CD4-positive, alpha-beta T cell treated with Interleukin-10 for 1 hour (primary cell): ENCODE results near the gene NRSN2.
A peak's percentile ranks its signal among the peaks of the same experiment; 100 is the strongest.
"Not testable (repeated sequence)": the region's sequence is repeated elsewhere in the genome, so short reads cannot be mapped to it uniquely, and the experiment has no call there.

Experiments used
- DNase-seq: peaks from one replicate; pipeline ENCODE4 v3.0.0-alpha.2; 2020

Gene NRSN2

DNA sequence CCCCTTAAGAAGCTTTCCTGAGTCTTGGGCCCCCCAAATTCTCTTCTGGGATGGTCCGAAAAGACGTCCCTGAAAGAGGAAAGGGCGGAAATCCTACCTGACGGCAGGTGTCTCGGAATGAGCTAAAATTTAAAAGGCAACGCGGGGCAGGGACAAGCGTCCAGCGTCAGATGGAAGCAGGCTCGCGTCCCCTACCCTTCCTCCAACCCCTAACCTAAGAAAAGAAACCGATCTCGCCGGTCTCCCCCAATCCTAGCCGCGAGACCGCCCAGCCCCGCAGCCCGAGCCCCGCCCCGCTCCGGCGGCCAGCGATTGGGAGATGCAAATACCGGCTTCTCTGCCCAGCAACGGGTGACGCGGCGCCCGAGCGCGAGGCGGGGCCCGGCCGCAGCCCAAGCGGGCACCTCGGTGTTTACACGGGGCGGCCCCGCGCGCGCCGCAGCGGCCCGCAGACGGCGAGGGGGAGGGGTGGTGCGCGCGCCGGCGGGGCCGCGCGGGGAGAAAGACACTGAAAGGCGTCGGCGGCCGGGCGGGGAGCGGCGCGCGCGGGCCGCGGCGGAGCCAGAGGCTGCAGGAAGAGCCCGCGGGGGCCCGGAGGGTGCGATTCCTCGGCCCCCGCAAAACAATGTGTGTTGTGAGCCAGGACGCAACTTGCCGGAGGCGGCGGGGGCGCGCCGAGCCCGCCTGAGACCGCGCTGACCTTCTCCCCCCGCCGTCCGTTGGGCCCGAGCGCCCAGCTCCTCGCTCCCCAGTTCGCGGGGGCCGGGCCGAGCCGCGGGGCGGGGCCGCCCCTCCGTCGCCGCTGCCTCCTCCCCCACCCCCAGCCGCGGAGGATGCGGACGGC is 21.6 kb upstream of the NRSN2 start, which contains the start of gene SOX12:
Gene SOX12, plus strand, starts transcription at position 508 of the 844 bp plus-strand sequence. CDS start 373 bp downstream, outside the sequence.
- peak; percentile 95 for DNase-seq

GRCh38 chr20:325889-326644 is 20.8 kb upstream of the NRSN2 start:
- peak; percentile 40 for DNase-seq

DNA sequence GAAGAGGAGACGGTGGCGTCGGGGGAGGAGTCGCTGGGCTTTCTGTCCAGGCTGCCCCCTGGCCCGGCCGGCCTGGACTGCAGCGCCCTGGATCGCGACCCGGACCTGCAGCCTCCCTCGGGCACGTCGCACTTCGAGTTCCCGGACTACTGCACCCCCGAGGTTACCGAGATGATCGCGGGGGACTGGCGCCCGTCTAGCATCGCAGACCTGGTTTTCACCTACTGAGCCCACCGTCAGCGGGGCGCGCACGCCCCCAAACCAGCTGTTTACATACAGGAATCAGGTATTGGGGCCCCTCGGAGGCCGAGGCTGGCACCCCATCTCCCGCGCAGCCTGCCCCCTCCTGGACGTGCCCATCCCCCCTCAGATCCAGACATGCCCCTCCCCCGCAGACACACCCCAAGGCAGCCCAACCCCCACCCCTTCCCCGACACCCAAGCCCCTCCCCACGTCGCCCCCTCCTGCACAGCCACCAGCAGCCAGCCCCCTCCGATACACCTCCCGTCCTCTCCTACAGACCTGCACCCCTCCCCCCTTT is 20.2 kb upstream of the NRSN2 start:
- no peak for DNase-seq

DNA sequence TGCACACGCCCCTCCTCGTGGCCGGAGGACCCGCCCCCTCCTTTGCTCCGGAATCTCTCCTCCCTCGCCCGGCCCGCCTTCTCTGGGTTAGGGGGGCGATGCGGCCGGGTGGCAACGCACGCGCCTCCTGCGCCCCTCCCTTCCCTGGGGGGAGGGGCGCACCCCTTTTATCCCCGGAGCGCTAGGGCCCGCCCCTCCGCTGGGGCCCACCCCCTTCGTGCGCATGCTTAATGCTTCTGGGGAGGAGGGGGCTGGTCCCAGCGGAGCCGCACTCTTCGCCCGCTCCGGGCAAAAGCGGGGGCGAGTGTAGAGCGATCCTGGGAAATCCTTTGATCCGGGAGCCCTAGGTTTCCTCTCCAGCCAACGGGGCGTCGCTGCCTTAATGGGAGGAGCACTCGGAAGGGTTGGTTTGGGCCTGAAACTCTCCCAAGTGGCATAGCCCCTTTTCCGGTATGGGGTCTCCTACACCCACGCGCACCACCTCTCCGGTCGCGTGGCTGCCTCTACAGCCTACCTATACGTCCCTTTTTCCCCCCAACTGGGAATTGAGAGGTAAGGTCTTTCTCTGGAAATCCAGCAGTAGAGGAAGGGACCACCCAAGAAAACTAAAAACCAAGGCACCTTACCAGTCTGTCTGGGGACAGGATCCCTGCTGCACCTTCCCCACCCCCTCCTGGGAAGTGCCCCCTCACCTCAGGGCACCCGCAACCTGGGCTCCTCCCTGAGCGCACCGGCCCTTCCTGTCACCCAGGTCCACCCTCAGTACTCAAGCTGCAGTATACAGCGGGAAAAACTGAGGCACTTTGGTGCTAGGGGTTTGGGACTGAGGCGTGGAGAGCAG is 19.5 kb upstream of the NRSN2 start:
- DNase-seq: peak; percentile 80

DNA sequence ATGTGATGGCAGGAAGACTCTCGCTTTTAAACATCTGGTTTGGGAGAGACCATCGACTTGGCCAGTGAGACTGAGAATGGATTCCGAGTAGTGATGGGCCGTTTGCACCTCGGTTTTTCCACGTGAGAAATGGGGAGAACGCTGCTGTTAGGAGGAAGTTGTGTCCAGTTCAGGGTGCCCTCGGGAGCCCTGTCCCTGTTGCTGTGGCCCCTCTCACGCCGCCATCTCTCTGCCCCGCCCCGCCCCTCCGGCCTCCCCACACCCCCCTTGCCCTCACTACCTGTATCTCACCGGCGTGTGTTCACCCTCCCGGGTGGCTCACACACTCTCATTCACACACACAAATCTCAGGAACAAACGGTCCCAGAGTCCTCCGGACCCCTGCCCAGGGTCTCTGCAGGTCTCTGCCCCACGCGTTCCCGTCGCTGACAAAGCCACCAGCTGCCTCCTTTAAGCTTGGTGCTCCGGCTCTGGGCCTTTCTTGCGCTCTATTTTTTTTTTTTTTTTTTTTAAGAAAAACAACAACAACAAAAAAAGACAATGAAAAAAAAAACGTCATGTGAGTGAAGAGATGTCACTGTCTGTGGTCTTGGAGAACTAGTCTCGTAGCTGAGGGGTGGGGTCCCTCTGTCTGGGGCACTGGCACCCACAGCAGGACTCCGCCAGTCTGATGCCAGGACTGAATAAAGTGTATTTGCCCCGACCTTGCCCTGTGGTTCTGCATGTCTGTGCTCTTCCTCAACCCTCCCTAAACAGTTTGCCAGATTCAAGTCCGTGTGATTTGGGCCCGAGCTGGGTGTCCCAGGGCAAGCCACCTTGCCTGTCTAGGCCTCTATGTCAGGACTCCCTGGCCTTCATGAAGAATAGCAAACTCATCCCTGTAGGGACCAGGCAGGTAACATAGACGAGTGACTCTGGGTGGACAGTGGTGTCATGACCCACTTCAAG is 18.6 kb upstream of the NRSN2 start:
- DNase-seq: no peak

- no peak for DNase-seq
Observed at GRCh38 chr20:328975-329695, 17.8 kb upstream of the NRSN2 start.

GRCh38 chr20:329851-330232 is 17.1 kb upstream of the NRSN2 start:
- no peak for DNase-seq

- DNase-seq: peak; percentile 79
Observed at GRCh38 chr20:330233-331149, 16.4 kb upstream of the NRSN2 start.

DNA sequence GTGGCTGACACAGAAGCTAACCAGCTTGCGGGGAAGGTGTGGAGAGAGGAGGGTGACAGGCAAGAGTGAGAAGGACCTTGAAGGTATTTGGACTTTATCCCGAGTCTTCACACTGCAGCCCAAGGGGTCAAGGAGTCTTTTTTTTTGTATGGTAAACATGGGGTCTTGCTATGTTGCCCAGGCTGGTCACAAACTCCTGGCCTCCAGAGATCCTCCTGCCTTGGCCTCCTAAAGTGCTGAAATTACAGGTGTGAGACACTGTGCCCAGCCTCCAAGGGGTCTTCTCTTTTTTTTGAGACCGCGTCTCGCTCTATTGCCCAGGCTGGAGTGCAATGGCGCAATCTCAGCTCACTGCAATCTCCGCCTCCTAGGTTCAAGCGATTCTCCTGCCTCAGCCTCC is 12.3 kb upstream of the NRSN2 start:
- DNase-seq: no peak

DNA sequence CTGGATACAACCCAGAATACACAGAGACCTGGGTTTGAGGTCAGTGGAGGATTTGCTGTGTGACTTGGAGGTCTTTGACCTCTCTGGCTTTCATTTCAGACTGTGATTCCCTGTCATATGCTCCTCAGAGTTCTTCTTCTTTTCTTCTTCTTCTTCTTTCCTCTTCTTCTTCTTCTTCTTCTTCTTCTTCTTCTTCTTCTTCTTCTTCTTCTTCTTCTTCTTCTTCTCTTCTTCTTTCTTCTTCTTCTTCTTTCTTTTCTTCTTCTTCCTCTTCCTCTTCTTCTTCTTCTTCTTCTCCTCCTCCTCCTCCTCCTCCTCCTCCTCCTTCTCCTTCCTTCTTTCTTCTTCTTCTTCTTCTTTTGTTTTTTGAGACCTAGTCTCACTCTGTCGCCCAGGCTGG is 10.9 kb upstream of the NRSN2 start:
- not testable (repeated sequence) for DNase-seq

DNA sequence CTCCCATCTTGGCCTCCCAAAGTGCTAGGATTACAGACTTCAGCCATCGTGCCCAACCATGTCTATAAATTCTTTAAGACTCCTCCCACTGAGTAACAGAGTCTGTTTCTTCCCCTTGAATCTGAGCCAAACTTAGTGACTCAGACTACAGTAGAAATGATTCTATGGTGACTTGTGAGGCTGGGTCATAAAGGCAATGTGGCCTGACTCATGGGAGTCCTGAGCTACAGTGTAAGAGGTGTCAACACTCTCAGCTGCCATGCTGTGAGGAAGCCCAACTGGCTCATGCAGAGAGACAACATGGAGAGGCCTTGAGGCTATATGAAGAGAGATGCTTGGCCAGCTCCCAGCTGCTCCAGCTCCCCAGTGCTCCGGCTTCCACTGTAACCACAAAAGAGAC is 5.2 kb upstream of the NRSN2 start:
- DNase-seq: no peak

GRCh38 chr20:343107-343506 is 3.8 kb upstream of the NRSN2 start:
- no peak for DNase-seq

- DNase-seq: no peak
Observed at GRCh38 chr20:346033-346639, 775 bp upstream of the NRSN2 start.

DNA sequence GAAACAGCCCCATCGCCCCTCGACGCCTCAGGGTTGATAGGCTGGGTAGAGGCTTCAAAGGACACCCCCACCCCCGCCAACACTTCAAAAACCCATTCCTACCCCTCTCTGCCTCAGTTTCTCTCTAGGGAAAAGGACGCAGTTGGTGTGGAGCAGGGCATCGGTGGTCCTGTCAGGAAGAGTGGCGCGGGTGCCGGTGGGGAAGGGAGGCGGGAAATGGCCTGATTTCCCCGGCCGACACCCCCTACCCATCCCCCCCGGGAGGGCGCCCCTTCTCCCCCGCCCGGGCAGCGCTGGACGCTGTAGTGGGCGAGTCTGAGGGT is 367 bp downstream of the NRSN2 start:
- no peak for DNase-seq

DNA sequence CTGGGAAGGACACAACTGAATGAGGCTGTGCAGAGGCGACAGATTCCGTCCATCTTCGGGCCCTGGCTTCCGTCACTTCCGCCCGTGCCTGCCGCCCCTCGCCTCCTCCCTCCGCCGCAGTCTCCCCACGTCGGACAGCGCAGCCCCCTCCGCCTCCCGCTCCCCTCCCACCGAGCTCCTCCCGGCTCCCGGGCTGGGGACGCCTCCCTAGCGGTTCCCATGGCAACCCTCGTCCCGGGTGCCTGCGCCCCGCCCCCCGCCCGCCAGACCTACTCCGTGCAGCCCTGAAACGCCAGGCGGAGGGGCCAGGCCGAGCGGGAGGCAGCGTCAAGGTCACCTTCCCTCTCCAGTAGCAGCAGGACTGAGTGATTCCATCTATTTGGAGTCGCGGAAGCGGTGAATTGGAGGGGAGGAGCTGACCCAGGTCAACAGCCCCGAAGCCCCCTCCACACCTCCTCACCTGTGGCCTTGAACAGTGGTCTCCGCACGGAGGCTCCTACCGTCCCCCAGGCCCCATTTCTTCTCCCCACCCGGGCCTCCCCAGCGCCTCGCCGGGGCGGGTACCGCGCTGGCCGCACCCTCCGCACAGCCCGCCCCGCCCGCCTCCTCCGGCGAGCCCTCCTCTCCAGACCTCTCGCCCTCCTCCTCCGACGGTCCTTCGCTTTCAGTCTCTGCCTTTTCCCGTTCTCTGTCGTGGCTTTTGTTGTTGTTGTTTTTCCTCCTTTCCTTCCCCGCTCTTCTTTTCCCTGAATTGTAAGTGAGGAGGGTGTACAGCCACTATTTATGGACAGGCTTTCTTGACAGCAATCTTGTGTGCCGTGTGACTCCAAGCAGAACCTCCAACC is 951 bp downstream of the NRSN2 start:
- peak; percentile 71 for DNase-seq

DNA sequence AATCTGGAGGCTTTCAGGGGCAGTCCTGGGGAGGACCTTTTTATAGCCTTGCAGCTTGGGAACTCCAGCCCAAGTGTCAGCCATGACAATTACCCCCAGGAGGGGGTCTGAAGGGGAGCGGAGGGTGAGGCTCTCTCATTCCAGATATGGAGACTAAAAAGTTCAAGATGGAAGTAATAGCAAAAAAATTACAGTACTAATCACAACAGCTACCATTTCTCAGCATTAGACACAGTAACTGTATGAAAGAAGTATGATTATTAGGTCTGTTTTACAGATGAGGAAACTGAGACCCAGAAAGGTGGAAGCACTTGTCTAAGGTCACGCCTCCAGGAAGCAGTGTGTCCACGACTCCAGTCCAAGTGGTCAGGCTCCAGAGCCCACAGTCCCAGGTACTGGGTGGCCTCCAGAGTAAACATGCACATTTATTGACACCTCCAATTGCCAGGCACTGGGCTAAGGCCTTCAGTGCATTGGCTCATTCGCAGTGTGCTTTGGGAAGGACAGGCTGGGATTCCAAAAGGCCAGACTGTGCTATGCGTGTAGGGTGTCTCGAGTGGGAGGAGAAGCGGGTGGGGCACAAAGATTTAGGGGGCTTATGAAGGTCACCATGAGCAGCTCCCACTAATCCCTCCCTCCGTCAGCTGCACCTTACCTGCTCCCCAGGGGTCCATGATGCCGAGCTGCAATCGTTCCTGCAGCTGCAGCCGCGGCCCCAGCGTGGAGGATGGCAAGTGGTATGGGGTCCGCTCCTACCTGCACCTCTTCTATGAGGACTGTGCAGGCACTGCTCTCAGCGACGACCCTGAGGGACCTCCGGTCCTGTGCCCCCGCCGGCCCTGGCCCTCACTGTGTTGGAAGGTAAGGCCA is 2.3 kb downstream of the NRSN2 start:
- DNase-seq: no peak

GRCh38 chr20:353166-353565 is 6.3 kb downstream of the NRSN2 start:
- no peak for DNase-seq
